ENCODE data around the gene TMEM232.

- TF ChIP-seq CTCF (IDR thresholded peaks at IDR 0.05) (no peak), POLR2A (IDR thresholded peaks at IDR 0.05) (no peak)
Measured at GRCh38 chr5:110561510-110561909, 165.0 kb downstream of the TMEM232 start.
